Activated naive CD8-positive, alpha-beta T cell treated with anti-CD3 and anti-CD28 coated beads for 36 hours (primary cell): Measurements from ENCODE around the gene CFAP45. TPM values are rescaled to one million over a fixed set of nuclear protein-coding genes. Genes with fewer than 3 reads are reported as not detected.

Source experiments
- DNase-seq: peaks from one replicate; pipeline ENCODE4 v3.0.0; 2021
- H3K27ac Mint-ChIP-seq: one replicate; pipeline ENCODE4 v1.8.0; 2022; ENCODE audit warnings: mild to moderate bottlenecking, moderate library complexity, mixed read lengths
- H3K27me3 Mint-ChIP-seq: one replicate; pipeline ENCODE4 v1.8.0; 2022; ENCODE audit warnings: mild to moderate bottlenecking, mixed read lengths
- H3K36me3 Mint-ChIP-seq: one replicate; pipeline ENCODE4 v1.8.0; 2021; ENCODE audit warnings: mild to moderate bottlenecking, mixed read lengths
- H3K4me1 Mint-ChIP-seq: one replicate; pipeline ENCODE4 v1.8.0; 2021; ENCODE audit warnings: mixed read lengths
- H3K4me3 Mint-ChIP-seq: one replicate; pipeline ENCODE4 v1.8.0; 2022; ENCODE audit warnings: mild to moderate bottlenecking, moderate library complexity, mixed read lengths
- H3K9me3 Mint-ChIP-seq: one replicate; pipeline ENCODE4 v1.8.0; 2022; ENCODE audit warnings: mixed read lengths
- total RNA-seq, 2 experiments: library from RNA; stranded (reverse); gene quantifications; one replicate each; pipeline ENCODE4 v1.2.3, GENCODE V29; 2021

The CFAP45 gene
- total RNA-seq, 2 experiments from 2014 or later, result 0.78 to 0.80 TPM

DNA sequence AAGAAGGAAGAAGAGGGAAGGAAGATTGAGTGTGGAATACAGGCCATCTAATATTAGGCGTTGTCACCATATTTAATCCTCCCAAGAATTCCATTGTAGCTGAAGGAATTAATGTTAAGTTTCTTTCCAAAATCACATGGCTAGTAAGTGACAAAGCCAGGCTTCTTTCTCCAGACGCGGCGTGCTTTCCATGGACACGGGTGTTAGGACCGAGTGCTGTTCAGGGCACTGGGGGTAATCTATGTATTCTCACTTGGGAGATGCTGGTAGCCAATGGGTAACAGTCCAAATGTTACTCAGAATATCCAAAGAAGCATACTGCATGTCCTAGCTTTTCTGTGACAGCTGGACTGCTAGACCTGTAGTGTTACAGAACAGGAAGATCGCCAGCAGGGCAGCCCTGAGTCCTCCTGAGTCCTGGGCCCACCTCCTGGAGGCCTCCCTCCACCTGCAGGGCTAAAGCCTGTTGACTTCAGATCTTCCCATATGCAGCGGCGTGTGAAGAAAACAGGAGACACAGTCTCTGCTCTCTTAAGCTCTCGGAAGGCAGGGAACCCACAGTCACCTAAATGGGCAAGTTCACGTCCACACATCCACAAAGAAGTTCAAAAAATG lies 40.1 kb upstream of the CFAP45 start:
- peaks cover 16% of the 10 kb centered on the region for H3K27me3 Mint-ChIP-seq
- no peak overlapping the region for H3K4me3 Mint-ChIP-seq
- H3K27ac Mint-ChIP-seq, result no peak overlapping the region
- no peaks in the 10 kb centered on the region for H3K9me3 Mint-ChIP-seq
- H3K36me3 Mint-ChIP-seq, result no peaks in the 10 kb centered on the region
- H3K4me1 Mint-ChIP-seq, result peaks cover 1% of the 10 kb centered on the region
- no peak for DNase-seq

- Mint-ChIP-seq H3K9me3 (no peaks in the 10 kb centered on the region), H3K4me3 (no peak overlapping the region), H3K36me3 (no peaks in the 10 kb centered on the region), H3K27me3 (peaks cover 12% of the 10 kb centered on the region), H3K4me1 (no peaks in the 10 kb centered on the region), H3K27ac (no peak overlapping the region)
- DNase-seq, result no peak
Measured at GRCh38 chr1:159939678-159940002, 39.7 kb upstream of the CFAP45 start.

DNA sequence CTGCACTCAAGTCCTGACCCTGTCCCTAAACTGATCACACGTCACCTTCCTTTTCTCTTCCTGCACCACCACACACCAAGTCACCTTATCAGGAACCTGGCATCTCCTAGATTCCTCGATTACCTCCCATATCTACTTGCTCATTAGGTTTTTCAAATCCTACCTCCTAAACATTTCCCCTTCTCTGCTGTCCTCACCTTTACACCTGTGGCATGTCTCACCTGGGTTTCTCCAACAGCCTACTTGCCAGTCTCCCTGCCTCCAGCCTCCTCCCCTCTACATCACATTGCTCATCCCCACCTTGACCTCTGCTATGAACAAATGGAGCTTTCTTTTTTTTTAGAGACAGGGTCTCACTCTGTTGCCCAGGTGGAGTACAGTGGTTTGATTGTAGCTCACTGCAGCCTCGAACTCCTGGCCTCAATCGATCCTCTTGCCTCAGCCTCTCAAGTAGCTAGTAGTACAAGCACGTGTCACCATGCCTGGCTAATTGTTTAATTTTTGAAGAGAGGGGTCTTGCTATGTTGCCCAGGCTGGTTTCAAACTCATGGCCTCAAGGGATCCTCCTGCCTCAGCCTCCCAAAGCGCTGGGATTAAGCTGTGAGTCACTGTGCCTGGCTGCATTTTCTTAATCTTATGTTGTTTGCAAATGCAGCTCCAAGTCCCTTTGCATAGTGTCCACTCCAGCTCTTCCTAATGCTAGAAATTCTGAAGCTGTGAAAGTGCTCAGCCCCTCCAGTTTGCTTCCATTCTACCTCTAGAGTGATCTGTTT lies 39.1 kb upstream of the CFAP45 start:
- Mint-ChIP-seq H3K36me3 (no peaks in the 10 kb centered on the region), H3K9me3 (no peaks in the 10 kb centered on the region), H3K27ac (no peak overlapping the region), H3K27me3 (peaks cover 7% of the 10 kb centered on the region), H3K4me1 (no peaks in the 10 kb centered on the region), H3K4me3 (no peak overlapping the region)
- DNase-seq, result no peak

- Mint-ChIP-seq H3K27ac (no peak overlapping the region), H3K27me3 (peaks cover 1% of the 10 kb centered on the region), H3K36me3 (no peaks in the 10 kb centered on the region), H3K4me3 (no peak overlapping the region), H3K4me1 (no peaks in the 10 kb centered on the region), H3K9me3 (no peaks in the 10 kb centered on the region)
- DNase-seq, result no peak
Measured at GRCh38 chr1:159938211-159938852, 38.4 kb upstream of the CFAP45 start.

DNA sequence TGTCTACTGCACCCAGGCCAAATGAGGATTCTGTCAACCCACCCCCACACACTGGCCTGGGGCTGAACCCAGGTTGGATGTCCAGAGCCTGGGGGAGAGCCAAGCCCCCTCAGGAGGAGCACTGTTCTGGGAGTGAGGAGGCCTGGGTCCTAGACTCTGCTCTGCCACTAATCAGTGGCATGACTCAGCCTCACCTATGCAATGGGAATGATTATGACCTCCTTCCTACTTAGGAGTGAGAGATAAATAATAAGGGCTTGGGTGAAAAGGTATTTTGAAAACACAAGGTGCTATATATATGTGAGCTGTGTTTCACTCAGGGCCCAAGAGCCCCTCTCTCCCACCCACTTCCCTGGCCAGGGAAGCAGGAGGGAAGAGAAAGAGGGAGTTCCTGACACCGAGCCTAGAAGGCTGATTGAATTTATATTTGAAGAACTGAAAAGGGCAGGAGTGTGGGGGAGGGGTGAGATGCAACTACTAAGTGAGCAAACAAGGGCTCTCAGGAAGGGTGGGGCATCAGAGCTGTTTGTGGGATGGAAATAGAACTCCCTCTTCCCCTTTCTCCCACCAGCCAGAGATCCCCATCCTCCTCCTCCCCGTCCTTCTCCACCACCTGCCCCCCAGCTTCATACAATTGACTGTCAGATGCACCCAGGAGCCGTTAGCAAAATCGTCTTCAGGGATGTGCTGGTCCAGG lies 37.2 kb upstream of the CFAP45 start:
- Mint-ChIP-seq H3K9me3 (no peaks in the 10 kb centered on the region), H3K4me1 (no peaks in the 10 kb centered on the region), H3K4me3 (no peak overlapping the region), H3K27me3 (no peaks in the 10 kb centered on the region), H3K27ac (no peak overlapping the region), H3K36me3 (no peaks in the 10 kb centered on the region)
- no peak for DNase-seq

GRCh38 chr1:159936273-159936904 lies 36.4 kb upstream of the CFAP45 start:
- no peaks in the 10 kb centered on the region for H3K27me3 Mint-ChIP-seq
- no peak overlapping the region for H3K27ac Mint-ChIP-seq
- no peak overlapping the region for H3K4me3 Mint-ChIP-seq
- H3K36me3 Mint-ChIP-seq, result no peaks in the 10 kb centered on the region
- DNase-seq, result peak; percentile 75
- H3K9me3 Mint-ChIP-seq, result no peaks in the 10 kb centered on the region
- no peaks in the 10 kb centered on the region for H3K4me1 Mint-ChIP-seq

DNA sequence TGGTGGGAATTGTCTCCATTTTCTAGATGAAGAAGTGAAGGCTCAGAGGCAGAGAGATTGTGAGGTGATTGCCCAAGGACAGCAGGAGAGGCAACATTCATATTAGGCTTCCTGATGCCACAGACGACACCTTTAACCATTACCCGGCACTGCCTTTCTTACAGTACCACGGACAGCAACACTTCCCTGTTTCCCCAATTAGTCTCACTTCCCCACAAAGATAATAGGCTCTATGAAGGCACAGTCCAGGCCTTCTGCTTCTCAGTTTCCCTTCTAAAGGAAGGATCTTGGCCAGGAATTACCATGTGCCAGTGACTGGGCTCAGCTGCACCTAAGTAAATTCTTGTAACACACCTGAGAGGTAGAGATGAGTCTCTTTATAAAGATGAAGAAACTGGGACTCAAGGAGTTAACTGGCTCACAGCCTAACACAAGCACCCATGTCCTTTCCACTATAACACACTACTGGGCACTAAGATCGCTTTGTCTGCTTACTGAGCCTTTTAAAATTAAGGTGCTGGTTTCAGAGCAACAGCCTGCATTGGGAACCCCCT lies 35.8 kb upstream of the CFAP45 start:
- H3K4me3 Mint-ChIP-seq, result no peak overlapping the region
- H3K27me3 Mint-ChIP-seq, result no peaks in the 10 kb centered on the region
- no peak overlapping the region for H3K27ac Mint-ChIP-seq
- no peaks in the 10 kb centered on the region for H3K36me3 Mint-ChIP-seq
- H3K4me1 Mint-ChIP-seq, result no peaks in the 10 kb centered on the region
- no peaks in the 10 kb centered on the region for H3K9me3 Mint-ChIP-seq
- no peak for DNase-seq

GRCh38 chr1:159935305-159935704 lies 35.3 kb upstream of the CFAP45 start:
- H3K27me3 Mint-ChIP-seq, result no peaks in the 10 kb centered on the region
- no peak for DNase-seq
- no peak overlapping the region for H3K27ac Mint-ChIP-seq
- no peaks in the 10 kb centered on the region for H3K4me1 Mint-ChIP-seq
- no peaks in the 10 kb centered on the region for H3K9me3 Mint-ChIP-seq
- H3K4me3 Mint-ChIP-seq, result no peak overlapping the region
- H3K36me3 Mint-ChIP-seq, result no peaks in the 10 kb centered on the region

GRCh38 chr1:159934136-159935039 lies 34.4 kb upstream of the CFAP45 start:
- H3K4me1 Mint-ChIP-seq, result no peaks in the 10 kb centered on the region
- DNase-seq, result no peak
- H3K27ac Mint-ChIP-seq, result no peak overlapping the region
- no peak overlapping the region for H3K4me3 Mint-ChIP-seq
- H3K9me3 Mint-ChIP-seq, result no peaks in the 10 kb centered on the region
- no peaks in the 10 kb centered on the region for H3K36me3 Mint-ChIP-seq
- no peaks in the 10 kb centered on the region for H3K27me3 Mint-ChIP-seq

- DNase-seq, result no peak
- no peaks in the 10 kb centered on the region for H3K9me3 Mint-ChIP-seq
- no peaks in the 10 kb centered on the region for H3K36me3 Mint-ChIP-seq
- no peaks in the 10 kb centered on the region for H3K4me1 Mint-ChIP-seq
- H3K27me3 Mint-ChIP-seq, result no peaks in the 10 kb centered on the region
- H3K27ac Mint-ChIP-seq, result no peak overlapping the region
- no peak overlapping the region for H3K4me3 Mint-ChIP-seq
Measured at GRCh38 chr1:159933347-159933746, 33.4 kb upstream of the CFAP45 start.

DNA sequence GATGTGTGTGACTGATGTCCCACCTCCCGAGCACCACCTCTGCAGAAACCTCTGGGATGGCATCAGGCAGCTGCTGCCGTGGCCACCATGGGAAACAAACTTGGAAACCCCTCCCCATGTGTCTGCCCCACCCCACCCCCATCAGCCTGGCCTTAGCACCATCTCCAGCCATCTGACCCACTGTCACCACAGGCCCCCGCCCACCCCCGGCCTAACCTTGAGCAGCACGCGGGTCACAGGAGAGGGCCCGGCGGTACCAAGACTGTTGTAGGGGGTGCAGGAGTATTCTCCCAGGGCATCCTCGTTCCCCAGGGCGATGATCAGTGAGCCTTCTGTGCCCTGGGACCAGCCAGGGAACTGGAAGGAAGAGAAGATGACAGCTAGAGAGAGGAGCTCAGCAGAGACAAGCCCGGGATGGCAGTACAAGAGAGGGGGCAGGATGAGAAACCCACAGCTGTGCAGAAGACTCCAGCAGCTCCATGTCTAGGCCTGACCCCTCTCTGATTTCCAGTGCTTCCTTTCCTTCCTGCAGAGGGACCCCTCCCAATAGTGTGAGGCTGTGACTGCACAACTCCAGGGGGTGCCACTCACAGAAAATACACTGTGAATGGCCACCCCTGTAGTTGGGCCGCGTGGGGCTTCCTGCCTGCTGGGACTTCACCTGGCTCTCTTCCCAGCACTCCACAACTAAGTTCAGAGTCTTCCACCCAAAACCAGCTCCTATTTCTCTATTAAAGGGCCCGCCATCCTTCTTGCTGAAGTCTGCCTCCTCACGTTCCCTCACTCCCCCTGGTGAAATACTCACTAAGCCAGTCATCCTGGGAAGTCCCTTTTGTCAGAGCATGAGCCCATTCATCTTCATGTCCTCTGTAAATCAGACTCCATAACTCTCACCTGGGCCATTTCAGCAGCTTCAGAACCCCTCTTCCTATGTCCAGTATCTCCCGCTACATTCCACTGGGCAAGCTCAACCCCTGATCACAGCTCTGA lies 32.6 kb upstream of the CFAP45 start:
- Mint-ChIP-seq H3K36me3 (no peaks in the 10 kb centered on the region), H3K27me3 (no peaks in the 10 kb centered on the region), H3K9me3 (no peaks in the 10 kb centered on the region), H3K4me3 (no peak overlapping the region), H3K4me1 (no peaks in the 10 kb centered on the region), H3K27ac (no peak overlapping the region)
- no peak for DNase-seq

- H3K4me3 Mint-ChIP-seq, result no peak overlapping the region
- DNase-seq, result no peak
- no peaks in the 10 kb centered on the region for H3K9me3 Mint-ChIP-seq
- H3K36me3 Mint-ChIP-seq, result no peaks in the 10 kb centered on the region
- H3K27ac Mint-ChIP-seq, result no peak overlapping the region
- no peaks in the 10 kb centered on the region for H3K27me3 Mint-ChIP-seq
- H3K4me1 Mint-ChIP-seq, result no peaks in the 10 kb centered on the region
Measured at GRCh38 chr1:159931795-159932173, 31.8 kb upstream of the CFAP45 start.

DNA sequence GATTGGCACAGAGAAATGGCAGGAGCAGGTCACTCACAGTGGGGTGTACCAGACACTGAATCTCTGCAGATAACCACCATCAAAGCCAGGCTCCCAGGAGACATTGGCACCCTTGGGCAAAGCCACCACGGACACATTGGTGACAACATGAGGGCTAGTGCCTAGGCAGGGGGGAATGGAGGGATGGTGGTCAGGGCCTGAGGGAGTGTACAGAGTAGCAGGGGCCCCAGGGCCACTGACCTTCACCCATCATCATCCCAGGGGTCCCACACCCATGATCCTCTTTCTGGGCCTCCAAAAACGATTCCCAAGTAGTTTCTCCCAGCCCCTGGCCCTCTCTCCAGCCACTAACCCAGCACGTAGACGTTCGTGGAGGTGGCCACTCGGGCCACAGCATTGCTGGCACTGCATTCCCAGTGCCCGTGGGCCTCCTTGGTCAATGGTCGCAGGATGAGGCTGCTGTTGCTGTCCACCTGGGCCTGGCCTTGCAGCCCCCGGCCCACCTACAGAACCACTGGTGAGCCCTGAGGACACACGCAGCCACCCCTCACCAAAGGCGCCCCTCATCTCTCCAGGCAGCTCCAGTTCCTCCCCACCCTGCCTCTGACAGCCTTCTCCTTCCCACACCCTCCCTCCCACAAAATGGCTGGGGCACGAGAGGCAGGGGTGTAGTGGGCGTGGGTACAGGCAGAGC lies 31.3 kb upstream of the CFAP45 start:
- Mint-ChIP-seq H3K27me3 (no peaks in the 10 kb centered on the region), H3K36me3 (no peaks in the 10 kb centered on the region), H3K4me1 (peaks cover 1% of the 10 kb centered on the region), H3K9me3 (no peaks in the 10 kb centered on the region), H3K4me3 (no peak overlapping the region), H3K27ac (no peak overlapping the region)
- no peak for DNase-seq
